Dermis blood vessel endothelial cell (primary cell): Measurements from ENCODE around the gene PJA1. TPM values are rescaled to one million over a fixed set of nuclear protein-coding genes. Genes with fewer than 3 reads are reported as not detected.

Source experiments
- DNase-seq: peaks from one replicate; pipeline ENCODE4 v3.0.0; 2010
- total RNA-seq: library from RNA; depleted of rRNA; stranded (reverse); fragments of >200 nt; gene quantifications from 2 replicates; pipeline ENCODE4 v1.2.3, GENCODE V29; 2014

Gene PJA1
- total RNA-seq, 1 donor from 2014 or later = 18.0 TPM

GRCh38 chrX:69140837-69141236 is 24.4 kb downstream of the PJA1 start:
- DNase-seq = no peak

- DNase-seq = no peak
Observed at GRCh38 chrX:69139516-69139915, 25.7 kb downstream of the PJA1 start.

GRCh38 chrX:69138512-69138911 is 26.7 kb downstream of the PJA1 start:
- DNase-seq = no peak

GRCh38 chrX:69138118-69138390 is 27.2 kb downstream of the PJA1 start:
- DNase-seq = no peak

GRCh38 chrX:69137371-69138117 is 27.7 kb downstream of the PJA1 start:
- no peak for DNase-seq

GRCh38 chrX:69136546-69137331 is 28.5 kb downstream of the PJA1 start:
- no peak for DNase-seq

- DNase-seq = peak; percentile 59
Observed at GRCh38 chrX:69133921-69134542, 31.2 kb downstream of the PJA1 start.

GRCh38 chrX:69131886-69132285 is 33.4 kb downstream of the PJA1 start:
- DNase-seq = no peak

- DNase-seq = no peak
Observed at GRCh38 chrX:69130439-69130838, 34.8 kb downstream of the PJA1 start.

- DNase-seq = no peak
Observed at GRCh38 chrX:69128588-69128987, 36.7 kb downstream of the PJA1 start.

- DNase-seq = no peak
Observed at GRCh38 chrX:69127466-69127865, 37.8 kb downstream of the PJA1 start.

GRCh38 chrX:69126642-69127041 is 38.6 kb downstream of the PJA1 start:
- no peak for DNase-seq

GRCh38 chrX:69125094-69125493 is 40.2 kb downstream of the PJA1 start:
- DNase-seq = no peak

- no peak for DNase-seq
Observed at GRCh38 chrX:69124108-69124507, 41.1 kb downstream of the PJA1 start.

- DNase-seq = no peak
Observed at GRCh38 chrX:69123481-69123880, 41.8 kb downstream of the PJA1 start.

- no peak for DNase-seq
Observed at GRCh38 chrX:69121321-69122000, 43.8 kb downstream of the PJA1 start.

GRCh38 chrX:69120476-69120875 is 44.8 kb downstream of the PJA1 start:
- DNase-seq = no peak

- DNase-seq = no peak
Observed at GRCh38 chrX:69119122-69119521, 46.1 kb downstream of the PJA1 start.

- DNase-seq = no peak
Observed at GRCh38 chrX:69117876-69118526, 47.3 kb downstream of the PJA1 start.

GRCh38 chrX:69116077-69116476 is 49.2 kb downstream of the PJA1 start:
- no peak for DNase-seq

- DNase-seq = no peak
Observed at GRCh38 chrX:69113723-69114122, 51.5 kb downstream of the PJA1 start.
